ENCODE data around the gene FTCDNL1.

Gene FTCDNL1

GRCh38 chr2:199874209-199874608 lies 23.2 kb upstream of the FTCDNL1 start:
- no peak overlapping the region for H3K4me3 ChIP-seq (replicated peaks; ENCODE audit: low read depth, low read length)
- no peak for TF ChIP-seq CTCF (IDR thresholded peaks at IDR 0.05; ENCODE audit: low read depth, low read length, missing control alignments)

GRCh38 chr2:199870581-199870980 lies 19.6 kb upstream of the FTCDNL1 start:
- no peak for TF ChIP-seq CTCF (IDR thresholded peaks at IDR 0.05; ENCODE audit: low read depth, low read length, missing control alignments)
- DNase-seq (ENCODE audit: extremely low read depth, low read depth) = no peak
- no peak overlapping the region for H3K4me3 ChIP-seq (replicated peaks; ENCODE audit: low read depth, low read length)

More at GRCh38 chr2:199874209-199874608, 23.2 kb upstream of the FTCDNL1 start:
- no peak for DNase-seq (ENCODE audit: extremely low read depth, low read depth)

- no peak for DNase-seq (ENCODE audit: extremely low read depth, low read depth)
- TF ChIP-seq CTCF (IDR thresholded peaks at IDR 0.05; ENCODE audit: low read depth, low read length, missing control alignments) = no peak
- no peak overlapping the region for H3K4me3 ChIP-seq (replicated peaks; ENCODE audit: low read depth, low read length)
Measured at GRCh38 chr2:199869653-199870052, 18.7 kb upstream of the FTCDNL1 start.

- DNase-seq (ENCODE audit: extremely low read depth, low read depth) = no peak
- no peak for TF ChIP-seq CTCF (IDR thresholded peaks at IDR 0.05; ENCODE audit: low read depth, low read length, missing control alignments)
- H3K4me3 ChIP-seq (replicated peaks; ENCODE audit: low read depth, low read length) = no peak overlapping the region
Measured at GRCh38 chr2:199869227-199869541, 18.2 kb upstream of the FTCDNL1 start.

- no peak for TF ChIP-seq CTCF (IDR thresholded peaks at IDR 0.05; ENCODE audit: low read depth, low read length, missing control alignments)
- no peak for DNase-seq (ENCODE audit: extremely low read depth, low read depth)
- no peak overlapping the region for H3K4me3 ChIP-seq (replicated peaks; ENCODE audit: low read depth, low read length)
Measured at GRCh38 chr2:199868431-199869226, 17.6 kb upstream of the FTCDNL1 start.

GRCh38 chr2:199865905-199866304 lies 14.9 kb upstream of the FTCDNL1 start:
- DNase-seq (ENCODE audit: extremely low read depth, low read depth) = no peak
- no peak for TF ChIP-seq CTCF (IDR thresholded peaks at IDR 0.05; ENCODE audit: low read depth, low read length, missing control alignments)
- no peak overlapping the region for H3K4me3 ChIP-seq (replicated peaks; ENCODE audit: low read depth, low read length)

- no peak for TF ChIP-seq CTCF (IDR thresholded peaks at IDR 0.05; ENCODE audit: low read depth, low read length, missing control alignments)
- no peak for DNase-seq (ENCODE audit: extremely low read depth, low read depth)
- H3K4me3 ChIP-seq (replicated peaks; ENCODE audit: low read depth, low read length) = no peak overlapping the region
Measured at GRCh38 chr2:199862788-199863187, 11.8 kb upstream of the FTCDNL1 start.

Measured in HFF-Myc (cell line).